ENCODE results near the gene GSC.
"Not testable (repeated sequence)": the region's sequence is repeated elsewhere in the genome, so short reads cannot be mapped to it uniquely, and the experiment has no call there.

GSC gene

GRCh38 chr14:94738097-94738496 is 31.8 kb downstream of the GSC start:
- DNase-seq, result no peak

GRCh38 chr14:94728950-94729349 is 41.0 kb downstream of the GSC start:
- DNase-seq, result no peak

GRCh38 chr14:94728440-94728839 is 41.5 kb downstream of the GSC start:
- not testable (repeated sequence) for DNase-seq

GRCh38 chr14:94726649-94727048 is 43.3 kb downstream of the GSC start:
- not testable (repeated sequence) for DNase-seq

GRCh38 chr14:94724993-94725392 is 44.9 kb downstream of the GSC start:
- DNase-seq, result no peak

GRCh38 chr14:94722397-94722796 is 47.5 kb downstream of the GSC start:
- no peak for DNase-seq
